Measurements from ENCODE around the gene SCN5A. TPM values are rescaled to one million over a fixed set of nuclear protein-coding genes. Genes with fewer than 3 reads are reported as not detected.

SCN5A gene
- total RNA-seq, 4 donors from 2014 or later, result 0.39 to 0.42 TPM; not detected in 2

GRCh38 chr3:38534180-38534579, 115.3 kb downstream of the SCN5A start:
- no peak for TF ChIP-seq POLR2A (IDR thresholded peaks at IDR 0.05)
- TF ChIP-seq, protein P1, sequence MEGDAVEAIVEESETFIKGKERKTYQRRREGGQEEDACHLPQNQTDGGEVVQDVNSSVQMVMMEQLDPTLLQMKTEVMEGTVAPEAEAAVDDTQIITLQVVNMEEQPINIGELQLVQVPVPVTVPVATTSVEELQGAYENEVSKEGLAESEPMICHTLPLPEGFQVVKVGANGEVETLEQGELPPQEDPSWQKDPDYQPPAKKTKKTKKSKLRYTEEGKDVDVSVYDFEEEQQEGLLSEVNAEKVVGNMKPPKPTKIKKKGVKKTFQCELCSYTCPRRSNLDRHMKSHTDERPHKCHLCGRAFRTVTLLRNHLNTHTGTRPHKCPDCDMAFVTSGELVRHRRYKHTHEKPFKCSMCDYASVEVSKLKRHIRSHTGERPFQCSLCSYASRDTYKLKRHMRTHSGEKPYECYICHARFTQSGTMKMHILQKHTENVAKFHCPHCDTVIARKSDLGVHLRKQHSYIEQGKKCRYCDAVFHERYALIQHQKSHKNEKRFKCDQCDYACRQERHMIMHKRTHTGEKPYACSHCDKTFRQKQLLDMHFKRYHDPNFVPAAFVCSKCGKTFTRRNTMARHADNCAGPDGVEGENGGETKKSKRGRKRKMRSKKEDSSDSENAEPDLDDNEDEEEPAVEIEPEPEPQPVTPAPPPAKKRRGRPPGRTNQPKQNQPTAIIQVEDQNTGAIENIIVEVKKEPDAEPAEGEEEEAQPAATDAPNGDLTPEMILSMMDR (IDR thresholded peaks at IDR 0.05), result no peak
- intact Hi-C loops (cut with DNase I; ENCODE audit: low total_unique reads), result no loop called here
- DNase-seq (ENCODE audit: low spot score in 2 of 2), result no peak
- H3K4me3 ChIP-seq (ENCODE audit: low read depth, poor library complexity, severe bottlenecking), result no peak overlapping the region
- 93 to 95% methylated on average over 2 of the region's 2 CpGs for WGBS, 2 donors

DNA sequence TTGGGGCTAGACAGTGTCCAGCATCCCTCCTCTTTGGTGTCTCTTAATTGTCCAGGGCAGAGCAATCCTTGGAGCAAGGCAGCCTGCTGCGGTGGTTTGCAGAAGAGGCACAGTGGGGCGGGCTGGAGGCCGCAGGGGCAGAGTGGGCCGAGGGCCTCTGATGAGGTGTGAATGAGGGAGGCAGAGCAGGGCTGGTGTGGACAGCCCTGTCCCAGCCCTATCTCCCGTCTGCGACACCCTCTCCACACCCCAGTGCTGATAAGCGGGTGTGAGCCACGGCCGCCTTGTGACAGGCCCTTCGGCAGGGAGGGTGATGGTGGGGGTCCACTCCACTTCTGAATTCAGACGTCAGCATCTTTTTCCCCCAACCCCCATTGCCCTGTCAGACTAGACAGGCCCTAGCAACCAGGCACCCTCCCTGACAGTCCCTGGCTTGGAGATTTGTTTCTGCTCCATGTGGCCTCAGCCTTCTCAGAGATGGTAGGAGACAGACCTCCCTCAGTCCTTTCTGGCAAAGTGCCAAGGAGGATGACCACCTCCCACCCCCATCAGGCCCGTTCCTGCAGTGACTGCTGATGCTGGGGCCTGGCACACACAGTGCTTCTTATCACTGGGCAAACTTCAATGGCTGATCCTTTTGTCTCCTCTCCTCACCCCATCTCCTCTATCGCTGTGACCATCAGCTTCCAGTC, 116.1 kb downstream of the SCN5A start:
- intact Hi-C loops (cut with DNase I; ENCODE audit: low total_unique reads), result no loop called here
- no peak for DNase-seq (ENCODE audit: low spot score in 2 of 2)
- no peak for TF ChIP-seq POLR2A (IDR thresholded peaks at IDR 0.05)
- TF ChIP-seq, protein P1 (IDR thresholded peaks at IDR 0.05), result no peak
- no peak overlapping the region for H3K4me3 ChIP-seq (ENCODE audit: low read depth, poor library complexity, severe bottlenecking)
- 84 to 90% methylated on average over 13 of the region's 13 CpGs for WGBS, 2 donors

- 89 to 97% methylated on average over 2 to 3 of the region's 3 CpGs for WGBS, 2 donors
- no peak for DNase-seq (ENCODE audit: low spot score in 2 of 2)
- no peak overlapping the region for H3K4me3 ChIP-seq (ENCODE audit: low read depth, poor library complexity, severe bottlenecking)
- TF ChIP-seq, protein P1 (IDR thresholded peaks at IDR 0.05), result no peak
- TF ChIP-seq POLR2A (IDR thresholded peaks at IDR 0.05), result no peak
- intact Hi-C loops (cut with DNase I; ENCODE audit: low total_unique reads), result no loop called here
These were observed 117.0 kb downstream of the SCN5A start for GRCh38 chr3:38532529-38532928.

DNA sequence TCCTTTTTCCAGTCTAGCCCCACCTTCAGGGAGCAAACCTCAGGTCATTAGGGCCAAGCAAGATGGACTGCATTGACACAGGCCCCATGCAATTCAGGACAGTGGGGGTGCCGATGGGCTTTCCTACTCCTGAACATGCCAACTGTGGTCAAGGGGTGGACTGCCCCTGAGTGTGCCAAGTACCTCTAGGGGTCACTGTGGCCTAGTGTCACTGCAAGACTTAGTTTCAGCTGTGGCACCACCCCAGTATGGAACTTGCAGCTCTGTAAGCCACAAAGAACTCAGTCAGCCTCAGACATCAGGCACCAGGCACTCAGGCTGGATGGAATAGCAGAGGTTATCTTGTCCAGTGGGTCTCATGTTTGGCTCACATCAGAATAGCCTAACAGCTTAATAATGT, 121.0 kb downstream of the SCN5A start:
- DNase-seq (ENCODE audit: low spot score in 2 of 2), result no peak
- intact Hi-C loops (cut with DNase I; ENCODE audit: low total_unique reads), result loop anchor here (10.0 kb wide), 1 partner anchor 466 kb away; no protein-coding TSS in a partner anchor
- 83 to 89% methylated on average over 1 of the region's 1 CpG for WGBS, 2 donors
- TF ChIP-seq, protein P1 (IDR thresholded peaks at IDR 0.05), result no peak
- no peak for TF ChIP-seq POLR2A (IDR thresholded peaks at IDR 0.05)
- H3K4me3 ChIP-seq (ENCODE audit: low read depth, poor library complexity, severe bottlenecking), result no peak overlapping the region

- DNase-seq (ENCODE audit: low spot score in 2 of 2), result no peak
- no peak for TF ChIP-seq POLR2A (IDR thresholded peaks at IDR 0.05)
- TF ChIP-seq, protein P1 (IDR thresholded peaks at IDR 0.05), result no peak
- 98% methylated on average over 7 to 14 of the region's 14 CpGs for WGBS, 2 donors
- no peak overlapping the region for H3K4me3 ChIP-seq (ENCODE audit: low read depth, poor library complexity, severe bottlenecking)
- intact Hi-C loops (cut with DNase I; ENCODE audit: low total_unique reads), result loop anchor here (10.0 kb wide), 1 partner anchor 468 kb away; no protein-coding TSS in a partner anchor
These were observed 122.7 kb downstream of the SCN5A start for GRCh38 chr3:38526792-38527191.
